SK-N-SH (cell line): ENCODE measurements around the gene ADK.
A peak's percentile ranks its signal among the peaks of the same experiment; 100 is the strongest.

ENCODE experiments used
- CHD2 ChIP-seq: fragments of 150-350 bp; IDR thresholded peaks from 2 replicates; pipeline ENCODE4 v1.6.1; 2018; ENCODE audit warnings: low read length; ENCODE audit not compliant: partially characterized antibody
- CTCF ChIP-seq: fragments of 200-600 bp; sonication (generic); IDR thresholded peaks from 2 replicates; pipeline ENCODE4 v1.6.1; 2017; ENCODE audit warnings: antibody characterized with exemption, mild to moderate bottlenecking, moderate library complexity
- EP300 ChIP-seq, 2 experiments: IDR thresholded peaks; 2 replicates each; pipeline versions ENCODE4 v1.4.0 to v1.6.1; 2012; ENCODE audit warnings: borderline replicate concordance in 1 of 2, low read depth in 1 of 2, low read length in 1 of 2
- EZH2phosphoT487 ChIP-seq: fragments of 200-600 bp; sonication (generic); IDR thresholded peaks from 2 replicates; pipeline ENCODE4 v1.6.1; 2017; ENCODE audit warnings: low read depth, mixed run types, mild to moderate bottlenecking, antibody characterized with exemption, moderate library complexity, borderline replicate concordance
- IRF3 ChIP-seq: fragments of 150-350 bp; IDR thresholded peaks from 2 replicates; pipeline ENCODE4 v1.6.1; 2016; ENCODE audit warnings: mild to moderate bottlenecking, low read depth, low read length
- JUND ChIP-seq: IDR thresholded peaks from 2 replicates; pipeline ENCODE4 v1.4.0; 2012
- NFIC ChIP-seq: IDR thresholded peaks from 2 replicates; pipeline ENCODE4 v1.4.0; 2012; ENCODE audit warnings: borderline replicate concordance
- RCOR1 ChIP-seq: fragments of 150-350 bp; IDR thresholded peaks from 2 replicates; pipeline ENCODE4 v1.6.1; 2017; ENCODE audit warnings: antibody characterized with exemption, low read length
- SIN3A ChIP-seq: IDR thresholded peaks from 2 replicates; pipeline ENCODE4 v1.6.1; 2012; ENCODE audit warnings: low read depth, mild to moderate bottlenecking, low read length, moderate library complexity, borderline replicate concordance
- YY1 ChIP-seq: IDR thresholded peaks from 2 replicates; pipeline ENCODE4 v1.4.0; 2012; ENCODE audit warnings: low read depth, mild to moderate bottlenecking
- TF ChIP-seq, protein P1 (sequence below): fragments of 150-350 bp; IDR thresholded peaks from 2 replicates; pipeline ENCODE4 v1.6.1; 2017; ENCODE audit warnings: antibody characterized with exemption, low read length, low read depth, borderline replicate concordance

- TF ChIP-seq CTCF (no peak), EZH2phosphoT487 (no peak), RCOR1 (peak; percentile 91), CHD2 (peak; percentile 87), NFIC (peak; percentile 93), EP300 (IDR thresholded peaks at IDR 0.05; ENCODE audit: borderline replicate concordance in 1 of 2, low read depth in 1 of 2, low read length in 1 of 2) (peak; percentile 71 to 91; a peak in 3 of 4 replicates), JUND (peak; percentile 48; the same call in 1 of the 2 replicates), YY1 (no peak), SIN3A (peak; percentile 39; the same call in 1 of the 2 replicates), IRF3 (no peak)
- TF ChIP-seq, protein P1, sequence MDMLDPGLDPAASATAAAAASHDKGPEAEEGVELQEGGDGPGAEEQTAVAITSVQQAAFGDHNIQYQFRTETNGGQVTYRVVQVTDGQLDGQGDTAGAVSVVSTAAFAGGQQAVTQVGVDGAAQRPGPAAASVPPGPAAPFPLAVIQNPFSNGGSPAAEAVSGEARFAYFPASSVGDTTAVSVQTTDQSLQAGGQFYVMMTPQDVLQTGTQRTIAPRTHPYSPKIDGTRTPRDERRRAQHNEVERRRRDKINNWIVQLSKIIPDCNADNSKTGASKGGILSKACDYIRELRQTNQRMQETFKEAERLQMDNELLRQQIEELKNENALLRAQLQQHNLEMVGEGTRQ = no peak
Measured at GRCh38 chr10:74589226-74589673, 438.2 kb downstream of the ADK start.
